Ectodermal cell (in vitro differentiated cells): ENCODE data around the gene PLEKHG7.

Source experiments
- H3K27ac ChIP-seq: 2 replicates; pipeline ENCODE4 v1.7.0; 2013; ENCODE audit warnings: mild to moderate bottlenecking, low read depth, low read length; ENCODE audit not compliant: insufficient read depth, poor library complexity, severe bottlenecking
- H3K27me3 ChIP-seq: 2 replicates; pipeline ENCODE4 v1.7.0; 2013; ENCODE audit warnings: mild to moderate bottlenecking, low read length; ENCODE audit not compliant: insufficient read depth, control insufficient read depth, poor library complexity, severe bottlenecking
- H3K36me3 ChIP-seq: one replicate; pipeline ENCODE4 v1.7.0; 2013; ENCODE audit warnings: low read length; ENCODE audit not compliant: control insufficient read depth, insufficient read depth
- H3K4me1 ChIP-seq: one replicate; pipeline ENCODE4 v1.7.0; 2013; ENCODE audit warnings: low read length; ENCODE audit not compliant: control insufficient read depth, insufficient read depth
- H3K4me3 ChIP-seq: 2 replicates; pipeline ENCODE4 v1.7.0; 2013; ENCODE audit warnings: low read depth, low read length, control low read depth; ENCODE audit not compliant: insufficient read depth
- H3K9me3 ChIP-seq: 2 replicates; pipeline ENCODE4 v1.7.0; 2013; ENCODE audit warnings: mild to moderate bottlenecking, low read length, moderate library complexity; ENCODE audit not compliant: control insufficient read depth
- WGBS, 2 experiments: methylation state at CpG; one replicate each; pipeline ENCODE4 v1.1.7; 2013; ENCODE audit warnings: missing lambda C conversion rate in 2 of 2; 5-methylcytosine and 5-hydroxymethylcytosine counted together

Gene PLEKHG7

DNA sequence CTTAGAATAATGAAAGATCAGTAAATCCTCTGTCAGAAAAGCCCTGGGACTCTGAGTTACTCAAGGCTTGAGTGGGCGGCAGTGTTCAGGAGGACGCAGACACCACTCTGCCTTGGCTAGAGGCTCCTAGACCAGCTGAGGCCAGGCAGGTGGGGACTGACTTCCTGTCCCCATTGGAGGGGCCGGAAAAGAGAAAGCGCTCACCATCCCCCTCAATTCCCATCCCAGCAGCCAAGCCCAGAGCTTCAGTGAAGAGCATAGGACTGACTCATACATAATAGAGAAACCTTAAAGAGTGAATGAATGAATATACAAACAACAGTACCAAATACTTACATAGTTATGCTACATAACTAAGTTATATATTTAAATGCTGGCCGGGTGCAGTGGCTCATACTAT is 62.0 kb downstream of the PLEKHG7 start:
- Histone ChIP-seq H3K4me1 (peaks cover 6% of the 10 kb centered on the region), H3K27me3 (no peaks in the 10 kb centered on the region), H3K4me3 (no peak overlapping the region), H3K36me3 (no peaks in the 10 kb centered on the region), H3K9me3 (no peaks in the 10 kb centered on the region), H3K27ac (no peak overlapping the region)
- WGBS, 2 experiments: 91 to 95% methylated on average over 5 of the region's 5 CpGs

DNA sequence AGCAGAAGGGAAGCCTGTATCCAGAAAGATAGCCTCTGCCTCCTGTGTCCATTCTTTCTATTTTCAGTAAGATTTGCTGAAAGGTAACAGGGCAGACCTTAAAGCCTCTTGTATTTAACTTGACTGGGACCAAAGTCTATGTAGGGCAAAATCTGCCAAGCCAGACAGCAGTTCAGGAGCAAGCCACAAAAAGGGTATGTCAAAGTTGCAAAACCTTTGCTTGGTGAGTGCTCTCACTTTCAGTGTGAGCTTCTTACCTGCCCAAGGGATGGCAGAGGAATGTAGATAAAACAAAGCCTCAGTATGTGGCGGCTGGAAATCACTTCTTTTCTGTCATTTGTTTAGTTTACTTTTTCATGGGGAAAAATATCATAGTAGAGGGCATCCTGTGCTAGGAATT is 63.1 kb downstream of the PLEKHG7 start:
- H3K36me3 ChIP-seq: no peaks in the 10 kb centered on the region
- H3K9me3 ChIP-seq: no peaks in the 10 kb centered on the region
- no peak overlapping the region for H3K4me3 ChIP-seq
- WGBS, 2 experiments: 58 to 82% methylated on average over 1 of the region's 1 CpG
- H3K27me3 ChIP-seq: no peaks in the 10 kb centered on the region
- peaks cover 6% of the 10 kb centered on the region for H3K4me1 ChIP-seq
- no peak overlapping the region for H3K27ac ChIP-seq

DNA sequence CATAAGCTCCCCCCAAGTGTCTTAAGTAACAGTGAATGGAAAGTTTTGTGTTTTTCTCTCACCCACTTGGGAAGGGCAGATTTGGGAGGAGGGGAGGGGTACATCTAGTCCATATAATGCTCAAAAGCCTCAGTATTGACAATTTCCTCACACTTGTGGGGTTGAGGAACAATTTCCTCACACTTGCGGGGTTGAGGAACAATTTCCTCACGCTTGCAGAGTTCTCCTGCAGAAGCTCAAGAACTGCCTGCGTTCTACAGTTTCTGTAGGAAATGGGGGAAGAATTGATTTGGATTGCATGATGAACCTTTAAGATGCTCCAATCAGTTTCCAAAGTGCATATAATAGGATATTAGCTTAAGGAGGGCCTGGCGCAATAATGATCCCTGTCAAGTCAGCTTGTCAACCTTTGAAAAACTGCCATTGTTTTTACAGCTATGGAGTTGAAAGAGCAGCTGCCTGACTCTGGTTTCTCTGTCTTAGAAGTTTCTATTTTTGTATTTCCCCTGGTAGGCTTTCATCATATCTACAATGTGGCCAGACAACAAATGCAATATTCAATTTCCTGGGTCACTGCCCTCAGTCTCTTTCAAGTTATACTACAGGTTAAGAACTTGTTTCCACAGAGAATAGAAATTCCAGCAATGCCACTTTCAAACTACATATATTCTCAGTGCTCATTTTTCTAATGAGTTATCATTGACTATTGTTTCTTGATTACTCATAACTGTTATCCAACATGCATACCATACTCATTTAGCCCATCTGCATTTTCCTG is 66.5 kb downstream of the PLEKHG7 start:
- no peak overlapping the region for H3K4me3 ChIP-seq
- no peaks in the 10 kb centered on the region for H3K9me3 ChIP-seq
- peak overlapping the region; percentile 44 for H3K27ac ChIP-seq
- H3K27me3 ChIP-seq: no peaks in the 10 kb centered on the region
- 93 to 96% methylated on average over 4 of the region's 4 CpGs for WGBS, 2 experiments
- peaks cover 6% of the 10 kb centered on the region for H3K4me1 ChIP-seq
- no peaks in the 10 kb centered on the region for H3K36me3 ChIP-seq

DNA sequence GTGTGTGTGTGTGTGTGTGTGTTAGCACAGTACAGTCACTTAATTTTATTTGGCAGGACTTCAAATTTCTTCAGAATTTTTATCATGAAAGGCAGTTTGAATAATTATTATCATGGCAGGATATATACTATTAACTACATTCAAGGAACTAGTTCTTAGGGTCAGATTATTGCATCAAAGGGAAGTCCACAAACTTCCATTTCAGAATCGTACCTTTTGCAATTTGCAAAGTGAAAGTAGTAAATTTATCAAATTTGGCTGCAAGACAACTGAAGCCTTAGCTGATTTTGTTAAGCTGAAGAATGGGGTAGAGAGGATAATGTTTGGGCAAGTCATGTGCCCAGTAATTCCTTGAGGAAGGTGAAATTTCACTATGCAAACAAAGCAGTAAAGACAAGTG is 68.2 kb downstream of the PLEKHG7 start:
- no peak overlapping the region for H3K27ac ChIP-seq
- H3K27me3 ChIP-seq: no peaks in the 10 kb centered on the region
- H3K4me1 ChIP-seq: peaks cover 6% of the 10 kb centered on the region
- no peaks in the 10 kb centered on the region for H3K36me3 ChIP-seq
- 96 to 97% methylated on average over 1 of the region's 1 CpG for WGBS, 2 experiments
- H3K4me3 ChIP-seq: no peak overlapping the region
- no peaks in the 10 kb centered on the region for H3K9me3 ChIP-seq

DNA sequence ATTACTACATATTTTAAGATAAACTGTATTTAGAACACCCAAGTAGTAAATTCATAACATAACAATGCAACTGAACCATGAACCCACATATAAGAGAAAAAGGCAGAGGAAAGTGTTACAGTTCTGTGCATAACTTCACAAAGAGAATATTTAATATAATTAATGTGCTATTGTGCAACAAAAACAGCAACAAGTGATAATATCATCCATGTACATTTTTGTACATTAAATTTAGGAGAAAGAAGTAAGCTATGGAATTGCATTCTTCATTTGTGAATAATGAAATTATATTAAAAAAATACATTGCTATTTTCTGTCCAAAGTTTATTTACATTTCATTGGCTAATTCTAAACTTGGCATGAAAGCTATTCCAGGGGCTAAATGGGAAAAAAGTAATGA is 72.6 kb downstream of the PLEKHG7 start:
- no peaks in the 10 kb centered on the region for H3K36me3 ChIP-seq

DNA sequence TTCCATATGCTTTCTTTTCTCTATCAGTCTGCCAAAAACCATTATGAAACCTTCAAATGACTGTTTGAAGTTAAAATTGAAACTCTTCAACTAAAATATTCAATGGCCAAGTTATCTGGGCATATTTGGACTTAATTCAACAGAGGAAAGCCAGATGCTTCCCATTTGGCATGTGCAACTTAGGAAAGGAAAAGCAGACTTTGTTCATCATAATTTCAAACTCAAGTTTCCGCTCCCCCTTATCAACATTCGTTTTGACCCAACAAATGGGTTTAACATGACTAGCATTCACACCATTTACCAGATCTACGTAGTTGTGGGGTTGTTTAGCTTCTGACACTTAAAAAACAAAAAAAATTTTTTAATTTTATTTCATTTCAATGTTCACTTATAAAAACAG is 75.7 kb downstream of the PLEKHG7 start:
- WGBS, 2 experiments: 93 to 95% methylated on average over 2 of the region's 3 CpGs
- H3K36me3 ChIP-seq: no peaks in the 10 kb centered on the region

More for the DNA sequence above, 72.6 kb downstream of the PLEKHG7 start:
- H3K9me3 ChIP-seq: no peaks in the 10 kb centered on the region
- no peaks in the 10 kb centered on the region for H3K27me3 ChIP-seq
- no peak overlapping the region for H3K27ac ChIP-seq
- no peak overlapping the region for H3K4me3 ChIP-seq
- no peaks in the 10 kb centered on the region for H3K4me1 ChIP-seq

DNA sequence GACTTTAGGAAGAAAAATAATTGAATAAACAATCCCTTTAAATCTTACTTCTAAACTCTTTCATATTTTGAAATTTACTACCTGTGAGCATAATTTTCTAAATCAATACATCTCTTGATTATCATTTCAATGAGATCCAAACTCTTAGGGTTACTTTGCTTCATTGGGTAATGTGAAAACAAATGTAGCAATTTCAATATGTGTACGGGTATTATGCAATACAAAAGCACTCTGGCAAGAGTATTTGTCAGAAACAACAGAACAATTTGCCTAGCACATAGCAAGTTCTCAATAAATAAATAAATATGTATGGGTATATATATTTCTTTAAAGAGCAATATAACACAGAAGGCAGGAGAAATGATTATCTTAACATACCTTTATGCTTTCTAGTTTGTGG is 77.1 kb downstream of the PLEKHG7 start:
- H3K4me3 ChIP-seq: no peak overlapping the region
- 100% methylated on average over 1 of the region's 1 CpG for WGBS, 2 experiments
- no peaks in the 10 kb centered on the region for H3K4me1 ChIP-seq
- H3K9me3 ChIP-seq: no peaks in the 10 kb centered on the region
- no peaks in the 10 kb centered on the region for H3K27me3 ChIP-seq
- no peaks in the 10 kb centered on the region for H3K36me3 ChIP-seq
- no peak overlapping the region for H3K27ac ChIP-seq

More for the DNA sequence above, 75.7 kb downstream of the PLEKHG7 start:
- H3K27ac ChIP-seq: no peak overlapping the region
- no peak overlapping the region for H3K4me3 ChIP-seq
- H3K4me1 ChIP-seq: no peaks in the 10 kb centered on the region
- no peaks in the 10 kb centered on the region for H3K27me3 ChIP-seq
- H3K9me3 ChIP-seq: no peaks in the 10 kb centered on the region

DNA sequence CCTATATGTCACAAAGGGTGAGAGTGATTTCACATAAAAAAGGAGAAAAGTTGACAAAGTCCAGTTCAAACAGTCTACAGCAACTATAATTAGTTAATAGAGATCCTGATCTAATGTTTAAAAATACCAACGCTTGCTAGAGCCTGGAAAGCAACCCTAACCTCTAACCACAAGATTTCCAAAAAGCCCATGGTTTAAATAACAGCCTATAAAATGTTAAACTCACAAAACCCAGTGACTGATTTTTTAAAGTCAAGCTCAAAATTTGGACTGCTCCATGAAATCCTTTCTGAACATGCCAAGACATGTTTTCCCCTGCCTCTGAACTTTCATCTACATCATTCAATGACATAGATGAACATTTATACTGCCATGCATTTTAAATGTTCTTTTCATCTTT is 81.6 kb downstream of the PLEKHG7 start:
- Histone ChIP-seq H3K27me3 (no peaks in the 10 kb centered on the region), H3K9me3 (no peaks in the 10 kb centered on the region), H3K4me3 (no peak overlapping the region), H3K36me3 (no peaks in the 10 kb centered on the region), H3K27ac (no peak overlapping the region), H3K4me1 (no peaks in the 10 kb centered on the region)
- WGBS, 2 experiments: 82 to 85% methylated on average over 1 of the region's 1 CpG

DNA sequence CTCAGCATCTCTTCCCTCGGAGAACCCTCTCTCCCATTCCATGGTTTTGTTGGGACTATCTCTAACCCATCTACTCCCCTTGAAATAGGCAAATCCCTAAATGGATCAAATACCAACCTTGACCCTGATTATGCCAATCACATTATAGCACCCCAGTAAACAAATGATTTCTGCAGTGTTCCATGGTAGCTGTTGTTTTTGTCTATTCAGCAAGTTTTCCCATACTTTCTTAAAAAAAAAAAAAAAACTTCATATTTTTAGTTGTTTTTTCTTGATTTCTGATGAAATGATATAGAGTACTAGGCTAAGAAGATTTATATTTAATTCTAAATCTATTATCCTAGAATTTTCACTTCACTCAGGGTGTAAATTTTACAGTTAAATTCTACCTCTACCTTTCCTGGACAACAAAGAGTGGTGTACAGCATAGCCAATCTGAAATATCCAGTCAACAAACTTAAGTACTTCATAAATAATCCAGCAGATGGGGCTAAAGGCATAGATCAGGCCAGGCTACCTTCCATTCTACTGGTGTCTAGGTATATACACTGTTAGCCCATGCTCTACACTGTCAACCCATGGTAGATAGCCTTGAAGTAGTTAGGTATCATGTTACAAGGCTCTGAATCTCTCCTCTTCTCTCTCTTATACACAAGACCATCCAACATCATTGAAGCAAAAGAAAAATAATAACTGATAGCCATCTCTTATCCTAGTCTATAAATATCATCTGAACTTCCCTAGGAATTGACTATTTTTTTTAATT is 82.2 kb downstream of the PLEKHG7 start:
- Histone ChIP-seq H3K36me3 (no peaks in the 10 kb centered on the region), H3K9me3 (no peaks in the 10 kb centered on the region)
- WGBS, 2 experiments: 92 to 93% methylated on average over 1 of the region's 1 CpG

DNA sequence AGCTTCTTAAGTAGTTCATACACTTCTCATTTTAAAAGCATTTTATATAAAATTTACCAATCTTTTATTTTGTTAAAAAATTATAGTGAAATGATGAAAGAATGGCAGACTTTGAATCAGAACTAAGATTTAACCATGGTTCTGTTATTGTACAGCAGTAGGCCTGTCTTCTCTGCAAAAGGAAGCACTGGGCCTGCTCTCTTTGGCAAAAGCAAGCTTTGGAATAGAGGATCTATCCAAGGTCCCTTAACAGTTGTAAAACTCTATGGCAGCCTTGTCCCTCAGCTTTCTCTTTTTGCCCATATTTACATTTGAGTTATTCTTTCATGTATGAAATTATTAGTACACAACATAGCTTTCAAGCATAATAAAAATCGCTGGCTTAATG is 82.8 kb downstream of the PLEKHG7 start:
- Histone ChIP-seq H3K36me3 (no peaks in the 10 kb centered on the region), H3K4me1 (no peaks in the 10 kb centered on the region), H3K27ac (no peak overlapping the region), H3K4me3 (no peak overlapping the region), H3K27me3 (no peaks in the 10 kb centered on the region), H3K9me3 (no peaks in the 10 kb centered on the region)
- no CpG with 5 or more reads among the region's 1 CpG for whole genome bisulfite sequencing, 2 experiments

More for the DNA sequence above, 82.2 kb downstream of the PLEKHG7 start:
- Histone ChIP-seq H3K4me1 (no peaks in the 10 kb centered on the region), H3K4me3 (no peak overlapping the region), H3K27me3 (no peaks in the 10 kb centered on the region), H3K27ac (no peak overlapping the region)
